Lung (tissue), 12 donors: Measurements from ENCODE around the gene HIPK2. TPM values are rescaled to one million over a fixed set of nuclear protein-coding genes. Genes with fewer than 3 reads are reported as not detected.

Experiments used
- ATAC-seq: fragments of 200-7000 bp; cut with Tn5 transposase; one replicate; pipeline ENCODE4 v1.9.1; 2020; ENCODE audit warnings: moderate number of reproducible peaks; ENCODE audit not compliant: insufficient read depth, low FRiP score
- DNase-seq, 3 donors: peaks; one replicate each; pipeline ENCODE4 v3.0.0-alpha.2; 2013 to 2017
- H3K27ac ChIP-seq, 2 donors: one replicate each; pipeline ENCODE4 v1.5.1; 2013; ENCODE audit warnings: mild to moderate bottlenecking in 2 of 2, moderate library complexity in 2 of 2, control low read depth in 1 of 2, inconsistent platforms in 1 of 2, low read depth in 1 of 2, low read length in 1 of 2
- H3K27me3 ChIP-seq, 3 donors: one replicate each; pipeline ENCODE4 v1.5.1; 2013; ENCODE audit warnings: low read length in 2 of 3; ENCODE audit not compliant: control insufficient read depth in 3 of 3, insufficient read depth in 3 of 3
- H3K36me3 ChIP-seq, 4 donors: one replicate each; pipeline ENCODE4 v1.5.1; 2013; ENCODE audit warnings: low read length in 4 of 4, mild to moderate bottlenecking in 1 of 4, moderate library complexity in 1 of 4; ENCODE audit not compliant: control insufficient read depth in 4 of 4, insufficient read depth in 4 of 4
- H3K4me1 ChIP-seq, 5 donors: one replicate each; pipeline ENCODE4 v1.5.1; 2013; ENCODE audit warnings: low read length in 5 of 5, mild to moderate bottlenecking in 2 of 5, moderate library complexity in 1 of 5; ENCODE audit not compliant: control insufficient read depth in 5 of 5, insufficient read depth in 5 of 5
- H3K4me3 ChIP-seq: one replicate; pipeline ENCODE4 v1.5.1; 2013; ENCODE audit warnings: mild to moderate bottlenecking, control low read depth, moderate library complexity
- H3K9ac ChIP-seq, 2 donors: one replicate each; pipeline ENCODE4 v1.5.1; 2013; ENCODE audit warnings: low read length in 2 of 2, control low read depth in 1 of 2; ENCODE audit not compliant: insufficient read depth in 1 of 2
- H3K9me3 ChIP-seq, 4 donors: one replicate each; pipeline ENCODE4 v1.5.1; 2013; ENCODE audit warnings: low read length in 3 of 4, mild to moderate bottlenecking in 1 of 4, moderate library complexity in 1 of 4; ENCODE audit not compliant: control insufficient read depth in 4 of 4, insufficient read depth in 3 of 4
- WGBS, 2 donors: extraction: QIAGEN DNeasy Blood & Tissue Kit; methylation state at CpG; one replicate each; pipeline ENCODE4 v1.1.7; 2013; 5-methylcytosine and 5-hydroxymethylcytosine counted together
- polyA plus RNA-seq, 2 donors: library from polyadenylated mRNA; stranded (reverse); fragments of 200-250 nt; gene quantifications; one replicate each; pipeline ENCODE4 v1.2.1, GENCODE V29; 2013
- total RNA-seq, 2 donors: library from RNA; depleted of rRNA in 1 of 2; stranded (reverse); fragments of >200 nt in 1 of 2; gene quantifications; one replicate each; pipeline ENCODE4 v1.2.1, GENCODE V29; 2014 to 2021
- TF ChIP-seq, protein P1 (sequence below): IDR thresholded peaks from 2 replicates; pipeline ENCODE4 v1.5.1; 2012; ENCODE audit warnings: mild to moderate bottlenecking; ENCODE audit errors: control extremely low read depth, extremely low read depth
- donor health status: control.
- donor health status: control.
- donor health status: Bipolar disorder and iron deficiency.
- donor health status: healthy.
- donor health status: DM: yes; HTN: yes; CAD: no.

The HIPK2 gene
- total and polyA plus RNA-seq, 4 donors: 8.7 to 65.1 (median 18.3) TPM

DNA sequence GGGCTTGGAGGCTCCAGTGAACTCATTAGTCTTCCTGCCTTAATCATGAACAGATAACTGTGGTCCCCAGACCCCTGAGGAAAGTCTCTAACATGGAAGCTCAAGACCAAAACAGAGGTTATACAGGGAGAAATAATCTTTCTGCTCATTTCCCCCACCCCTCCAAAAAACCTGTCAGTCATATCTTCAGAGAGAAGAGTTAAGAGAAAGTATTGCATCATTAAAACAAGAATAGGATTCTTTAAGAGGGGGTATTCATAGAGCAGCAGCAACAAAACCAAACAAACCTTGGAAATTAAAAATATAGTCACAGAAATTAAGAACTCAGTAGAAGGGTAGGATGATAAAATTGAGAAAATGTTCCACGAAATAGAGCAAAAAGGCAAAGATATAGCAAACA is 246.7 kb downstream of the HIPK2 start:
- Histone ChIP-seq H3K4me1 (peaks cover 0 to 1% (median 0%) of the 10 kb centered on the region in 5 donors), H3K4me3 (no peak overlapping the region), H3K27me3 (peaks cover 0 to 4% (median 0%) of the 10 kb centered on the region in 3 donors), H3K9ac (no peak overlapping the region), H3K36me3 (no peaks in the 10 kb centered on the region), H3K9me3 (peaks cover 0 to 2% (median 0%) of the 10 kb centered on the region in 4 donors), H3K27ac (no peak overlapping the region)
- TF ChIP-seq, protein P1, sequence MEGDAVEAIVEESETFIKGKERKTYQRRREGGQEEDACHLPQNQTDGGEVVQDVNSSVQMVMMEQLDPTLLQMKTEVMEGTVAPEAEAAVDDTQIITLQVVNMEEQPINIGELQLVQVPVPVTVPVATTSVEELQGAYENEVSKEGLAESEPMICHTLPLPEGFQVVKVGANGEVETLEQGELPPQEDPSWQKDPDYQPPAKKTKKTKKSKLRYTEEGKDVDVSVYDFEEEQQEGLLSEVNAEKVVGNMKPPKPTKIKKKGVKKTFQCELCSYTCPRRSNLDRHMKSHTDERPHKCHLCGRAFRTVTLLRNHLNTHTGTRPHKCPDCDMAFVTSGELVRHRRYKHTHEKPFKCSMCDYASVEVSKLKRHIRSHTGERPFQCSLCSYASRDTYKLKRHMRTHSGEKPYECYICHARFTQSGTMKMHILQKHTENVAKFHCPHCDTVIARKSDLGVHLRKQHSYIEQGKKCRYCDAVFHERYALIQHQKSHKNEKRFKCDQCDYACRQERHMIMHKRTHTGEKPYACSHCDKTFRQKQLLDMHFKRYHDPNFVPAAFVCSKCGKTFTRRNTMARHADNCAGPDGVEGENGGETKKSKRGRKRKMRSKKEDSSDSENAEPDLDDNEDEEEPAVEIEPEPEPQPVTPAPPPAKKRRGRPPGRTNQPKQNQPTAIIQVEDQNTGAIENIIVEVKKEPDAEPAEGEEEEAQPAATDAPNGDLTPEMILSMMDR: no peak
- no peak for DNase-seq
- ATAC-seq: no peak
- WGBS, 2 donors: 97 to 98% methylated on average over 1 of the region's 1 CpG

DNA sequence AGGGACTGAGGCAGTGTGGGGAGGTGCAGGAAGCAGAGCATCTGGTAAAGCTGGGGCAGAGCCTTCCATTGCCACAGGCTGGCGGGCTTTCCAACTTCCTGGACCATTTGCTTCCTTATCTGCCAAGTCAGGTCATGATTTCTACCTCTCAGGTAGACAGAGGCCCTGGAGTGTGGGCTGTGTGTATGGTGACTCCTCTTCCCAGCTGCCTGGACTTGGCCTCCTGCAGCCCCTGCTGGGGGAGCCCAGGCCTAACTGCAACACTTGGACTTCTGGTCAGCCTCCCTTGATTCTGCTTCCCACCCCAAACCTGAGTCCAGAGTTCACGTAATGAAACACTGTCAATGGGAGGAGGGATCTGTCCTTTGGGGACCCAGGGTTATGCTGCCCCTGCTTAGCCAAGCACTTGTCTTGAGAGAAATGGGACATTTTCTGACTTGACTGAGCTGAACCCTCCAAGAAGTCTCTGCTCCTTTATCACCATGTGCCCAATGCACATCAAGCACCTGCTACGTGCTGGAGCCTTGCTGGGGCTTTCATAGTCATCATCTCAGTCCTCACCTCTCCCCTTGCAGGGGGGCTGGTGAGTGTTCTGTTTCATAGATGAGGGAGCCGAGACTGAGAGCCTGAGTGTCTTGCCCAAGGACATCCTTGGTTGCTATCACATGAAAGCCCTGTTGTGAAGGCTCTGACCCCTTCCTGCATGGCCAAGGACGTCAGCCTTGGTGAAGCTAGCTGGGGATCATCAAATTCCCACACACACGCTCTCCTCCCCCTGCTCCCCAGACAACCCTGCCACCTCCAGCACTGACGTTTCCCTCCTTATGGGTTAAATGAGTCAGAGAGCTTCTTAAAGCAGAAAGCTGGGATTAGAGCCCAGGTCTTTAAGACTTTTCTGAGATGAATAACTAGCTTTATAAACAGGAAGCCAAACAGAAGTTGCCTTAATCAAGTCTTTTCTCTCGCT is 250.9 kb downstream of the HIPK2 start:
- DNase-seq: peak in 1 of 3 donors; percentile 37
- Histone ChIP-seq H3K36me3 (no peaks in the 10 kb centered on the region), H3K9me3 (no peaks in the 10 kb centered on the region), H3K4me1 (peaks cover 0 to 8% (median 0%) of the 10 kb centered on the region in 5 donors), H3K9ac (no peak overlapping the region), H3K4me3 (no peak overlapping the region), H3K27ac (no peak overlapping the region), H3K27me3 (peaks cover 8 to 20% (median 11%) of the 10 kb centered on the region in 3 donors)
- 66 to 71% methylated on average over 8 of the region's 8 CpGs for WGBS, 2 donors
- TF ChIP-seq, protein P1: no peak
- no peak for ATAC-seq

DNA sequence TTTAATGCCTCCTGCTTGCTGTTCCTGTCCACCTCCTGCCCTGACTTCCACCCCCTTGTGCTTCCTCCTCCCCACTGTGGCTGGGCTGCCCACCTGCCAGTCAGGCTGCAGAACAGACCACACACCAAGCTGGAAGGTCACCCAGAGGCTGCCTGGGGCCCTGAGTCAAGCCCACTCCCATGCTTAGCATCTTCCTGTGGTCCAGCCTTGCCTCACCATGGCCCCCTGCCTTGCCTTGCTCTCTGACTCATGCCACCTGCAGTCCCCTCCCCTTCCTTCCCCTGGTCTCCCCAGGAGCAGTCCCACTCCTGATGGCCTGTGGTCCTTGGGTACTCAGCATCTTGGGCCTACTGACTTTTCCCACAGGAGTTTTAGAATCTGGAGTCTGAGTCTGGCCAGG is 252.0 kb downstream of the HIPK2 start:
- no peak for ATAC-seq
- H3K9me3 ChIP-seq: peaks cover 0 to 5% (median 0%) of the 10 kb centered on the region in 4 donors
- H3K27ac ChIP-seq: no peak overlapping the region
- peaks cover 8 to 28% (median 20%) of the 10 kb centered on the region in 3 donors for H3K27me3 ChIP-seq
- no peak overlapping the region for H3K4me3 ChIP-seq
- H3K36me3 ChIP-seq: no peaks in the 10 kb centered on the region
- DNase-seq: no peak
- H3K9ac ChIP-seq: no peak overlapping the region
- TF ChIP-seq, protein P1: no peak
- H3K4me1 ChIP-seq: peaks cover 0 to 8% (median 0%) of the 10 kb centered on the region in 5 donors
